ENCODE measurements around the gene SIRT1.
"Not testable (repeated sequence)": the region's sequence is repeated elsewhere in the genome, so short reads cannot be mapped to it uniquely, and the experiment has no call there.

Gene SIRT1

DNA sequence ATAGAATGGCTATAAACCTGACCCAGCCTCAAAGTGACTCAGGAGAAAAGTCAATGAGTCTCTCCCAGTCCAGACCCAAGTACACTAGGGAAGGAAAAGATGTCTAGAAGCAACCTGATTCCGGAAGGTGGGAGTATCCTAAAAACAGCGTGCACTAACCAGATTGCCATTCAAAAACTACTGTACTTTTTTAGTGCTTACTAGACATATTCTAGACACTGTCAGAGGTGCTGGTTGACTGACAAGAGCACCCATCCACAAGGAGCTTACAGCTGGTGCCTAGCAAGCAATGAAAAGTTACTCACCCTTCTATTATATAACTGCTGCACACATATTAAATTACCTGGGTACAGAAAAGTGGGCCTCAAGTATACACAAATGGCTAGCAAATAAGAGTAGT, 81.0 kb downstream of the SIRT1 start:
- DNase-seq (ENCODE audit: low read depth), result no peak

DNA sequence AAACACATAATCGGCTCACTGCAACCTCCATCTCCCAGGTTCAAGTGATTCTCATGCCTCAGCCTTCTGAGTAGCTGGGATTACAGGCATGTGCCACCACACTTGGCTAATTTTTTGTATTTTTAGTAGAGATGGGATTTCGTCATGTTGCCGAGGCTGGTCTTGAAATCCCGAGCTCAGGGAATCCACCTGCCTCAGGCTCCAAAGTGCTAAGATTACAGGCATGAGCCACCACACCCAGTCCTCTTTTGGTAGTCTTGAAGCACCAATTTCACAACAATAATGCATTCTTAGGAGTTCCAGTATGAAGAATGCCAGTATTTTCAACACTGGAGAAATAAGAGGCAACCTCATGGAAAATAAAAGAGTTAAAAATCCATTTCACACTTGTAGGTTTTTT, 81.6 kb downstream of the SIRT1 start:
- DNase-seq (ENCODE audit: low read depth), result not testable (repeated sequence)

Measured in activated T-cell treated with anti-CD3 and anti-CD28 coated beads for 24 hours (primary cell).